HepG2 (cell line): ENCODE data around the gene DAB2IP. TPM values are rescaled to one million over a fixed set of nuclear protein-coding genes. Genes with fewer than 3 reads are reported as not detected.

ENCODE experiments used
- ATAC-seq: fragments of 200-7000 bp; cut with Tn5 transposase; 3 replicates; pipeline ENCODE4 v1.9.1; 2020; ENCODE audit warnings: mild to moderate bottlenecking, moderate library complexity
- BruUV-seq: library from RNA; stranded (reverse); fragments of 400-500 nt; replicated peaks from 2 replicates; lab custom pipeline; 2021; lab: Mats Ljungman, UMichigan
- CTCF ChIA-PET: fragments of 300-600 bp; formaldehyde crosslinking; extraction: SDS; loops from one replicate; lab custom pipeline; 2021; ENCODE audit warnings: low total read pairs, inconsistent platforms, low intra/inter-chr PET ratio; lab: Yijun Ruan, JAX
- POLR2A ChIA-PET: fragments of 350-600 bp; sonication (Branson Sonifier 250); formaldehyde crosslinking; loops from one replicate; lab custom pipeline; 2020; ENCODE audit warnings: antibody characterized with exemption, inconsistent platforms; lab: Yijun Ruan, JAX
- DNase-seq: peaks from one replicate; pipeline ENCODE4 v3.0.0-alpha.2; 2015; ENCODE audit warnings: low spot score
- FAIRE-seq: peaks from 3 replicates; lab custom pipeline; 2011; peaks lifted over from hg19 to GRCh38; lab: Jason Lieb, UNC
- H2AFZ ChIP-seq: one replicate; pipeline ENCODE4 v1.6.1; 2011; ENCODE audit warnings: low read length, inconsistent platforms
- H3K27ac ChIP-seq: fragments of 300-600 bp; 3 replicates; pipeline ENCODE4 v1.8.0; 2011; ENCODE audit warnings: mixed run types, mild to moderate bottlenecking, mixed read lengths, low read length, inconsistent platforms; ENCODE audit not compliant: insufficient read depth; ENCODE audit errors: extremely low read length
- H3K27me3 ChIP-seq, 2 experiments: fragments of 200-600 bp in 1 of 2; 2 replicates in 1 of 2; 3 replicates in 1 of 2; pipeline versions ENCODE4 v1.6.0 to v1.8.0; 2011; ENCODE audit warnings: low read length in 2 of 2, mild to moderate bottlenecking in 2 of 2, moderate library complexity in 2 of 2, inconsistent platforms in 1 of 2; ENCODE audit not compliant: insufficient read depth in 2 of 2, control insufficient read depth in 1 of 2
- H3K36me3 ChIP-seq, 2 experiments: fragments of 200-600 bp in 1 of 2; replicated peaks in 1 of 2; 2 replicates in 1 of 2; 3 replicates in 1 of 2; pipeline versions ENCODE4 v1.5.1 to v1.8.0; 2011; ENCODE audit warnings: low read length in 2 of 2, inconsistent platforms in 1 of 2; ENCODE audit not compliant: insufficient read depth in 2 of 2, control insufficient read depth in 1 of 2
- H3K4me1 ChIP-seq: 2 replicates; pipeline ENCODE4 v1.5.1; 2012; ENCODE audit warnings: low read length, inconsistent platforms; ENCODE audit not compliant: insufficient read depth
- H3K4me2 ChIP-seq: 2 replicates; pipeline ENCODE4 v1.6.0; 2011; ENCODE audit warnings: low read depth, low read length, inconsistent platforms
- H3K4me3 ChIP-seq, 3 experiments: fragments of 200-600 bp in 1 of 3; sonication (generic), shearing (Covaris generic) in 1 of 3; replicated peaks in 1 of 3; 2 replicates each; pipeline ENCODE4 v1.5.1; 2011 to 2016; ENCODE audit warnings: low read length in 3 of 3, inconsistent platforms in 2 of 3, low read depth in 2 of 3, mild to moderate bottlenecking in 2 of 3, control low read depth in 1 of 3, mixed read lengths in 1 of 3; ENCODE audit not compliant: insufficient read depth in 1 of 3
- H3K79me2 ChIP-seq: one replicate; pipeline ENCODE4 v1.6.1; 2011; ENCODE audit warnings: low read length, inconsistent platforms; ENCODE audit not compliant: insufficient read depth
- H3K9ac ChIP-seq: 2 replicates; pipeline ENCODE4 v1.6.0; 2011; ENCODE audit warnings: mild to moderate bottlenecking, low read depth, low read length, inconsistent platforms; ENCODE audit not compliant: insufficient read depth
- H3K9me3 ChIP-seq: 2 replicates; pipeline ENCODE4 v1.5.1; 2012; ENCODE audit warnings: mild to moderate bottlenecking, low read length
- H4K20me1 ChIP-seq: 2 replicates; pipeline ENCODE4 v1.6.0; 2011; ENCODE audit warnings: inconsistent platforms, mild to moderate bottlenecking, low read length, moderate library complexity; ENCODE audit not compliant: insufficient read depth
- ARID4A ChIP-seq: sonication (generic); formaldehyde crosslinking; IDR thresholded peaks from 2 replicates; pipeline ENCODE4 v1.5.0; 2020; ENCODE audit warnings: mild to moderate bottlenecking, missing genetic modification reagents, borderline replicate concordance
- GATAD1 ChIP-seq: IDR thresholded peaks from 2 replicates; pipeline ENCODE4 v1.6.1; 2016; ENCODE audit warnings: missing genetic modification reagents, missing compliant biosample characterization
- HCFC1 ChIP-seq: fragments of 150-350 bp; IDR thresholded peaks from 2 replicates; pipeline ENCODE4 v1.6.1; 2014; ENCODE audit warnings: low read depth, low read length
- MLLT10 ChIP-seq: sonication (generic); formaldehyde crosslinking; IDR thresholded peaks from 2 replicates; pipeline ENCODE4 v1.4.0; 2020; ENCODE audit warnings: missing genetic modification reagents
- POLR2AphosphoS5 ChIP-seq: IDR thresholded peaks from 2 replicates; pipeline ENCODE4 v1.6.1; 2012; ENCODE audit warnings: low read depth, low read length
- RFX1 ChIP-seq: fragments of 450-650 bp; IDR thresholded peaks from 2 replicates; pipeline ENCODE4 v1.6.1; 2017
- SP2 ChIP-seq: sonication (generic); formaldehyde crosslinking; IDR thresholded peaks from 2 replicates; pipeline ENCODE4 v1.5.1; 2020; ENCODE audit warnings: mild to moderate bottlenecking, missing genetic modification reagents
- SUZ12 ChIP-seq: fragments of 150-350 bp; IDR thresholded peaks from 2 replicates; pipeline ENCODE4 v1.6.1; 2014; ENCODE audit warnings: low read depth, low read length
- WGBS: methylation state at CpG from one replicate; pipeline ENCODE4 v1.1.6; 2017; ENCODE audit warnings: low lambda C conversion rate; 5-methylcytosine and 5-hydroxymethylcytosine counted together
- in situ Hi-C: cut with HindIII; loops from 2 replicates; pipeline ENCODE4 v1.10.0; 2017; ENCODE audit warnings: low pct_unique_long_range_greater_than_20kb; ENCODE audit not compliant: extremely low pct_ligation_motif_present
- intact Hi-C: fragments of 100-400 bp; cut with micrococcal nuclease; formaldehyde crosslinking; loops from one replicate; pipeline ENCODE4 v1.10.0; 2022; ENCODE audit not compliant: unreplicated experiment
- polyA plus RNA-seq, 8 experiments: library from polyadenylated mRNA; depleted of rRNA in 3 of 8; stranded (reverse) in 7 of 8; unstranded in 1 of 8; fragments of >200 nt; fragmentation: Illumina TruSeq in 4 of 8; extraction: Trizol in 4 of 8; gene quantifications; 2 replicates each; pipeline versions ENCODE4 v1.2.1 to v1.2.3, GENCODE V29; 2011 to 2016; ENCODE audit warnings: low read depth in 4 of 8, missing spikeins in 1 of 8, mixed read lengths in 1 of 8; ENCODE audit not compliant: insufficient read depth in 1 of 8
- total RNA-seq, 5 experiments: library from RNA; depleted of rRNA; stranded (reverse); fragments of >200 nt; fragmentation: Illumina TruSeq; extraction: Trizol; gene quantifications; 2 replicates each; pipeline ENCODE4 v1.2.3, GENCODE V29; 2016; ENCODE audit warnings: low read depth in 1 of 5

DAB2IP gene
- total and polyA plus RNA-seq, 2 of the 13 experiments (the other 11 are each of a cell fraction or from before 2014, with no cell fraction given) = 25.3 to 37.9 TPM

- CTCF ChIA-PET = no interaction called here
Observed at GRCh38 chr9:121672213-121672612, 20.8 kb downstream of the DAB2IP start.

GRCh38 chr9:121672986-121673385, 21.6 kb downstream of the DAB2IP start:
- no TSS peak for BruUV-seq
- Histone ChIP-seq H3K27me3 (no peaks in the 10 kb centered on the region), H3K4me2 (no peak overlapping the region), H3K9ac (no peak overlapping the region)
- CTCF ChIA-PET = no interaction called here
- WGBS = 92% methylated on average over 1 of the region's 1 CpG
- in situ Hi-C loops = no loop called here
- TF ChIP-seq MLLT10 (CRISPR knock-in tag) (no peak), GATAD1 (CRISPR knock-in tag) (no peak), SP2 (no peak), ARID4A (CRISPR knock-in tag) (no peak), POLR2AphosphoS5 (no peak), SUZ12 (no peak)
- TF ChIP-seq, all 625 proteins: peak for 0
- DNase-seq (no peak), ATAC-seq (no peak), FAIRE-seq (no peak)
- Histone ChIP-seq H4K20me1 (no peaks in the 10 kb centered on the region), H2AFZ (no peak overlapping the region), H3K79me2 (no peaks in the 10 kb centered on the region), H3K36me3 (no peaks in the 10 kb centered on the region), H3K4me1 (peaks cover 17% of the 10 kb centered on the region), H3K27ac (no peak overlapping the region), H3K4me3 (no peak overlapping the region), H3K9me3 (no peaks in the 10 kb centered on the region)
- intact Hi-C loops = no loop called here
- POLR2A ChIA-PET = no interaction called here

More at GRCh38 chr9:121672213-121672612, 20.8 kb downstream of the DAB2IP start:
- intact Hi-C loops = no loop called here
- H3K27ac ChIP-seq = no peak overlapping the region
- in situ Hi-C loops = no loop called here
- POLR2A ChIA-PET = no interaction called here
- peaks cover 19% of the 10 kb centered on the region for H3K4me1 ChIP-seq
- no peaks in the 10 kb centered on the region for H3K79me2 ChIP-seq
- peak; percentile 55; the same call in 1 of the 2 replicates for TF ChIP-seq RFX1
- TF ChIP-seq HCFC1 = no peak
- WGBS = 94% methylated on average over 7 of the region's 7 CpGs
- DNase-seq = no peak
- no peak overlapping the region for H3K9ac ChIP-seq
- no peak for ATAC-seq
- H4K20me1 ChIP-seq = no peaks in the 10 kb centered on the region
- no peak overlapping the region for H3K4me3 ChIP-seq
- no TSS peak for BruUV-seq
- no peak overlapping the region for H3K4me2 ChIP-seq
- no peaks in the 10 kb centered on the region for H3K36me3 ChIP-seq
- no peaks in the 10 kb centered on the region for H3K9me3 ChIP-seq
- H2AFZ ChIP-seq = no peak overlapping the region
- no peak for FAIRE-seq
- no peaks in the 10 kb centered on the region for H3K27me3 ChIP-seq
